ENCODE data around the gene TSKS. TPM values are rescaled to one million over a fixed set of nuclear protein-coding genes. Genes with fewer than 3 reads are reported as not detected.
A peak's percentile ranks its signal among the peaks of the same experiment; 100 is the strongest.

Gene TSKS
- total RNA-seq, 1 experiment from 2014 or later, result 0.28 TPM

- H3K4me2 ChIP-seq (ENCODE audit: insufficient read depth, insufficient read length, low read length), result peak overlapping the region; percentile 22
- H3K23ac ChIP-seq (ENCODE audit: insufficient read length, low read depth, low read length), result no peak overlapping the region
- H2BK5ac ChIP-seq (ENCODE audit: insufficient read length, low read length), result no peak overlapping the region
- no peak overlapping the region for H3K9ac ChIP-seq (ENCODE audit: extremely low read depth, insufficient read length, low read length)
- no peak for DNase-seq
- peaks cover 12 to 22% (median 20%) of the 10 kb centered on the region in 3 experiments; a peak in 6 of 7 replicates for H3K36me3 Mint-ChIP-seq (ENCODE audit: insufficient read depth in 1 of 3, low read depth in 3 of 3)
- H3T11ph ChIP-seq (ENCODE audit: low read length), result no peak overlapping the region
- H3K18ac ChIP-seq (ENCODE audit: insufficient read length, low read depth, low read length), result no peak overlapping the region
- no peak overlapping the region for H3K56ac ChIP-seq (ENCODE audit: insufficient read length, low read depth, low read length)
- H4K91ac ChIP-seq (ENCODE audit: insufficient read length, low read depth, low read length), result no peak overlapping the region
- H3K4me1 Mint-ChIP-seq, result peaks cover 16 to 38% of the 10 kb centered on the region in 2 experiments
- no peak for TF ChIP-seq CTCF (conservative IDR thresholded peaks at IDR 0.05)
- H3K14ac ChIP-seq (ENCODE audit: insufficient read depth, low read length), result no peak overlapping the region
- H3K79me1 ChIP-seq (ENCODE audit: insufficient read depth, low read depth, low read length, poor library complexity, severe bottlenecking), result no peaks in the 10 kb centered on the region
- H2BK20ac ChIP-seq (ENCODE audit: low read depth, low read length, poor library complexity, severe bottlenecking), result no peak overlapping the region
- no peaks in the 10 kb centered on the region for H3K27me3 ChIP-seq (ENCODE audit: insufficient read depth, low read length)
- no peak overlapping the region for H4K8ac ChIP-seq (replicated peaks; ENCODE audit: insufficient read length, low read depth, low read length)
- H3K23me2 ChIP-seq (ENCODE audit: insufficient read length, low read depth, low read length, poor library complexity, severe bottlenecking), result peaks cover 13% of the 10 kb centered on the region
- H3K4me3 Mint-ChIP-seq, result peak overlapping the region; percentile 37 to 83; a peak in 3 of 5 replicates
- H3K27ac ChIP-seq (ENCODE audit: insufficient read length, low read depth, low read length), result no peak overlapping the region
- H3K27me3 Mint-ChIP-seq (ENCODE audit: low read depth), result peaks cover 7% of the 10 kb centered on the region
- no peaks in the 10 kb centered on the region for H3K79me2 ChIP-seq (ENCODE audit: insufficient read depth, low read length)
- peaks cover 3% of the 10 kb centered on the region for H3K4me1 ChIP-seq (ENCODE audit: insufficient read depth, low read length)
- no peak overlapping the region for H2AK5ac ChIP-seq (ENCODE audit: insufficient read length, low read length)
- H3K27ac Mint-ChIP-seq, result peak overlapping the region in 1 of 3 experiments; percentile 46; a peak in 2 of 7 replicates
- no peaks in the 10 kb centered on the region for H4K20me1 ChIP-seq (ENCODE audit: control insufficient read depth, insufficient read depth, insufficient read length)
- no peak overlapping the region for H3K4ac ChIP-seq (ENCODE audit: low read depth, low read length)
- no CpG with 5 or more reads among the region's 5 CpGs for WGBS (ENCODE audit: extremely low coverage, insufficient read length, low lambda C conversion rate)
- no peaks in the 10 kb centered on the region; a peak in 2 of 5 replicates for H3K9me3 Mint-ChIP-seq
- no peak overlapping the region for H2AFZ ChIP-seq (ENCODE audit: low read length)
- H2BK120ac ChIP-seq (ENCODE audit: low read depth, low read length, poor library complexity, severe bottlenecking), result no peak overlapping the region
- no peak overlapping the region for H4K5ac ChIP-seq (ENCODE audit: insufficient read length, low read depth, low read length)
- no peak overlapping the region for H2BK12ac ChIP-seq (ENCODE audit: insufficient read length, low read depth, low read length)
- H3K9me3 ChIP-seq (ENCODE audit: control insufficient read depth, low read depth, low read length), result no peaks in the 10 kb centered on the region
- no peak overlapping the region for H2BK15ac ChIP-seq (ENCODE audit: low read depth, low read length)
These were observed 46.9 kb upstream of the TSKS start for GRCh38 chr19:49809941-49810389.

All from H9 (cell line).